HepG2 (cell line): ENCODE results near the gene ING1.

Experiments used
- BORCS8-MEF2B ChIP-seq: sonication (generic); formaldehyde crosslinking; IDR thresholded peaks from 2 replicates; pipeline ENCODE4 v1.8.0; 2022; ENCODE audit warnings: mild to moderate bottlenecking, missing genetic modification reagents
- CTCF ChIP-seq: sonication (generic); formaldehyde crosslinking; IDR thresholded peaks from 2 replicates; pipeline ENCODE4 v1.5.0; 2020; ENCODE audit warnings: mild to moderate bottlenecking, missing genetic modification reagents, moderate library complexity
- FOXP1 ChIP-seq, 2 experiments: fragments of 450-650 bp in 1 of 2; IDR thresholded peaks; 2 replicates each; pipeline ENCODE4 v1.6.1; 2017 to 2018; ENCODE audit warnings: antibody characterized with exemption in 1 of 2
- MAX ChIP-seq: IDR thresholded peaks from 2 replicates; pipeline ENCODE4 v1.6.1; 2012; ENCODE audit warnings: inconsistent platforms
- MYNN ChIP-seq: sonication (generic); formaldehyde crosslinking; IDR thresholded peaks from 2 replicates; pipeline ENCODE4 v1.4.0; 2020; ENCODE audit warnings: mild to moderate bottlenecking, low read depth, missing genetic modification reagents
- NAIF1 ChIP-seq: sonication (generic); formaldehyde crosslinking; IDR thresholded peaks from 2 replicates; pipeline ENCODE4 v1.5.0; 2020; ENCODE audit warnings: mild to moderate bottlenecking, missing genetic modification reagents, borderline replicate concordance
- PAF1 ChIP-seq: IDR thresholded peaks from 2 replicates; pipeline ENCODE4 v1.6.1; 2016; ENCODE audit warnings: missing genetic modification reagents, missing compliant biosample characterization
- ZNF609 ChIP-seq: sonication (generic); formaldehyde crosslinking; IDR thresholded peaks from 2 replicates; pipeline ENCODE4 v1.4.0; 2020; ENCODE audit warnings: mild to moderate bottlenecking, missing genetic modification reagents, borderline replicate concordance

- TF ChIP-seq ZNF609 (no peak), CTCF (no peak), BORCS8-MEF2B (no peak), NAIF1 (no peak), MAX (no peak), MYNN (CRISPR knock-in tag) (no peak), FOXP1 (IDR thresholded peaks at IDR 0.05) (no peak), FOXP1 (CRISPR knock-in tag; IDR thresholded peaks at IDR 0.05) (no peak), PAF1 (CRISPR knock-in tag) (no peak)
Observed at GRCh38 chr13:110770678-110771077, 57.2 kb downstream of the ING1 start.
